ENCODE results near the gene CYFIP2. TPM values are rescaled to one million over a fixed set of nuclear protein-coding genes. Genes with fewer than 3 reads are reported as not detected.

CYFIP2 gene
- total RNA-seq, 4 donors from 2014 or later = 46.5 to 155 (median 57.2) TPM

DNA sequence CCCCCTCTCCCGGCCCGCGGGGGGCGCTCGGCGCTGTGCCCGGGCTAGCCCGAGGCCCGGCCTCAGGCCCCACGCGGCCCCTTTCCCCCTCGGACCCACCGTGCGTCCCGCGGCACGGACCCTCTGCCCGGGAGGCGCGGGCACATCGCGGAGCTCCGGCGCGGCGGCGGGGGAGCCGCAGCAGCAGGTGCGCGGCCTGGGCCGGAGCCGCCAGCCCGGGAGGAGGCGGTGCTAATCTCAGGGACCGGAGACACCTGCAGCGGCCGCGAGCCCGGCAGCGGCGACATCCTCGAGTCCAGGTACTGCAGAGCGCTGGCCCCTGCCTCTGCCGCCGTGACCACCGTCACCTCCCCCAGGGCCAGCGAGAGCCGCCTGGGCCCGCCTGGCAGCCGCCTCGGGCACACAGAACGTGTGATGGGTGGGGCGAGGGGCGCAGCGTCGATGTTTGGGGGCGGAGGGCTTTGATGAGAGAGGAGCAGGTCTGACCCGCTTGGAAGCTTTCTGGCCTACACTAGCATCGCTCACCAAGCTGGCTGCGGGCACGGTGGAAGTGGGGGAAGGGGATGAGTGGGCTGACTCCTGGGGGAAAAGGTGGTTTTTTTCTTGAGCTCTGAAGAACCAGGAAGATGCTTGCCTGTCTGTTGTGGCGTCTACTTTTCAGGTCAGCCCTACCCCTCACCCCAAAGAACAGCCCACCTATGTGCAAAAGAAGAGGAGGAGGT is 524 bp downstream of the CYFIP2 start:
- Histone ChIP-seq H3K36me3 (no peaks in the 10 kb centered on the region), H3K27ac (peak overlapping the region; percentile 75 to 99 (median 89)), H3K4me1 (peaks cover 0 to 31% (median 23%) of the 10 kb centered on the region in 4 donors), H3K27me3 (no peaks in the 10 kb centered on the region), H3K4me3 (peak overlapping the region; percentile 62 to 94 (median 92)), H3K9me3 (no peaks in the 10 kb centered on the region)
- TF ChIP-seq, protein P1, sequence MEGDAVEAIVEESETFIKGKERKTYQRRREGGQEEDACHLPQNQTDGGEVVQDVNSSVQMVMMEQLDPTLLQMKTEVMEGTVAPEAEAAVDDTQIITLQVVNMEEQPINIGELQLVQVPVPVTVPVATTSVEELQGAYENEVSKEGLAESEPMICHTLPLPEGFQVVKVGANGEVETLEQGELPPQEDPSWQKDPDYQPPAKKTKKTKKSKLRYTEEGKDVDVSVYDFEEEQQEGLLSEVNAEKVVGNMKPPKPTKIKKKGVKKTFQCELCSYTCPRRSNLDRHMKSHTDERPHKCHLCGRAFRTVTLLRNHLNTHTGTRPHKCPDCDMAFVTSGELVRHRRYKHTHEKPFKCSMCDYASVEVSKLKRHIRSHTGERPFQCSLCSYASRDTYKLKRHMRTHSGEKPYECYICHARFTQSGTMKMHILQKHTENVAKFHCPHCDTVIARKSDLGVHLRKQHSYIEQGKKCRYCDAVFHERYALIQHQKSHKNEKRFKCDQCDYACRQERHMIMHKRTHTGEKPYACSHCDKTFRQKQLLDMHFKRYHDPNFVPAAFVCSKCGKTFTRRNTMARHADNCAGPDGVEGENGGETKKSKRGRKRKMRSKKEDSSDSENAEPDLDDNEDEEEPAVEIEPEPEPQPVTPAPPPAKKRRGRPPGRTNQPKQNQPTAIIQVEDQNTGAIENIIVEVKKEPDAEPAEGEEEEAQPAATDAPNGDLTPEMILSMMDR (IDR thresholded peaks at IDR 0.05) = peak in 1 of 6 experiments; percentile 3
- TF ChIP-seq POLR2A (IDR thresholded peaks at IDR 0.05) = no peak
- peak; percentile 50 to 76 (median 75) for DNase-seq

DNA sequence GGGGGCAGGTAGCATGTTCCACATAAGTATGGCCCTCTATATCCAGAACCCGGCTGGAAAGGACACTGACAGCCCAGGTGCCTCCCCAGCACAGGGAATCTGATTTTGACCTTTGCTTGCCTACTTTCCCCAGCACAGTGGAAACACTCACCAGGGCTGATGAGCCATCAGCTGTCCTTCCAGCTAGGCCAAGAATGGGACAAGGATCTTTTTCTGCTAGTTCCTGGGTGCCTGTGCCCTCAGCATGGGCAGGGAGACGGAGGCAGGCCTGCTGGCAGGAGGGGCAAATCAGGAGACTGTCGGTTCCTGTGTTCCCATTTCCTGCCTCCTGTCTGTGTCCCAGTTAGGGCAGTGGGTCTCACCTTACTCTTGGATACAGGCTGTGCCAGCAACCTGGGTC is 1.1 kb downstream of the CYFIP2 start:
- no peaks in the 10 kb centered on the region for H3K27me3 ChIP-seq
- peaks cover 0 to 33% (median 24%) of the 10 kb centered on the region in 4 donors for H3K4me1 ChIP-seq
- H3K4me3 ChIP-seq = peak overlapping the region; percentile 62 to 94 (median 92)
- H3K27ac ChIP-seq = peak overlapping the region; percentile 75 to 99 (median 89)
- no peaks in the 10 kb centered on the region for H3K9me3 ChIP-seq
- no peaks in the 10 kb centered on the region for H3K36me3 ChIP-seq
- no peak for DNase-seq
- TF ChIP-seq POLR2A (IDR thresholded peaks at IDR 0.05) = no peak
- TF ChIP-seq, protein P1 (IDR thresholded peaks at IDR 0.05) = no peak

DNA sequence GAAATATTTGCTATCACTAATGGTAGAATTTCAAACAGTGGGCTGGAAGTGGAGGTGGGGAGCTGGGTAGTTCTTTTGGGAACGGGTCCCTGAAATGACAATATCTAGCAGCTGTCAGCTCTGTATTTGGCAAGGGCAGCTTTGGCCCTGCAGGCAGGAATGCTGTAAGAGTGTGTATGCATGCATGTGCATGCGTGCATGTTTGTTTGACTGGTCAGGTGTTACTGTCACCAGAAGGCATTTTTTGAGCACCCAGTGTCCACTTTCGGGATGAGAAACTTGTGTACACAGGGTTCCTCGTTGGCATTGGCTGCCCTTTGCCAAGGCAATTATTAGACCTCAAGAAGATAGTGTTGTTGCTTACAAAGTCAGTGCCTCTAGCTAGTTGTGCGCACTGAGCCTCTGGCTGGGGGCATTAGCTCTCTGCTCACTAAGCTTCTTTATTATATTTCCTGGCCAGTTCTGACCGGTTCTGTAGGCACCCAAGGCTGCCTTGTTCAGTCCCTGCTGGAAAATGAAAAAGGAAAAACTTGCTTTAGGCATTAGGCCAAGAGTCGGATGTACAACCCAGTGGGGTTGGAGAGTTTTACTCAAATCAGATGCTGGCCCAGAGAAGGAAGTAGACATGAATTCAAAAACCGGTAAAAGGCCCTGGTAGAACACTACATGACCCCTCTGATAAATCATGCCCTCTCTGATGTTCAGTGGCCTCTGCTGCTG is 2.0 kb downstream of the CYFIP2 start:
- Histone ChIP-seq H3K4me1 (peaks cover 0 to 41% (median 25%) of the 10 kb centered on the region in 4 donors), H3K27me3 (no peaks in the 10 kb centered on the region), H3K4me3 (peak overlapping the region in 1 of 4 donors; percentile 24), H3K27ac (peak overlapping the region in 3 of 4 donors; percentile 9 to 99 (median 29)), H3K36me3 (no peaks in the 10 kb centered on the region), H3K9me3 (no peaks in the 10 kb centered on the region)
- TF ChIP-seq, protein P1 (IDR thresholded peaks at IDR 0.05) = no peak
- no peak for TF ChIP-seq POLR2A (IDR thresholded peaks at IDR 0.05)
- DNase-seq = no peak

DNA sequence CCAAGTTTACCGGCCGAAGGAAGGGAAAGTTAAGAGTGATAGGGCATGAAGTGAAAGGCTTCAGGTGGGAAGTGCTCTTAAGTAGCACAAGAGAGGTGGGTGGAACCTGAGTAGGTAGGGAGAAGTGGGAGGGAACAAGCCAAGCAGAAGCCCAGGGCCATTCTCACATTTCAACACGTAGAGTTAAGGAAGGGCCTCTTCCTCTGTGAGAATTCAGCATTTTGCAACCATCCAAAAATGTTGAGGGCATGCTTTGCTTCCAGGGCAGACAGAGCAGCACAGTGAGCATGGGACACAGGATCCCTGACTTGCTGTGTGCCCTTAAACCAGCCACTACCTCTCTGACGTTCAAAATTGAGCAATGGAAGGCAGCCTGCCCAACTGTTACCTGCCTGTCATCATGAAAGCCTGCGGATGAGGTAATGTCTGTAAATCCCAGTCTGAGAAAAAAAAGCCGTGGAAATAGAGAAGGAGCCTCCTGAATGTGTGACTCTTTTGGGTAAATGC is 3.3 kb downstream of the CYFIP2 start:
- H3K27ac ChIP-seq = peak overlapping the region in 3 of 4 donors; percentile 28 to 99 (median 46)

DNA sequence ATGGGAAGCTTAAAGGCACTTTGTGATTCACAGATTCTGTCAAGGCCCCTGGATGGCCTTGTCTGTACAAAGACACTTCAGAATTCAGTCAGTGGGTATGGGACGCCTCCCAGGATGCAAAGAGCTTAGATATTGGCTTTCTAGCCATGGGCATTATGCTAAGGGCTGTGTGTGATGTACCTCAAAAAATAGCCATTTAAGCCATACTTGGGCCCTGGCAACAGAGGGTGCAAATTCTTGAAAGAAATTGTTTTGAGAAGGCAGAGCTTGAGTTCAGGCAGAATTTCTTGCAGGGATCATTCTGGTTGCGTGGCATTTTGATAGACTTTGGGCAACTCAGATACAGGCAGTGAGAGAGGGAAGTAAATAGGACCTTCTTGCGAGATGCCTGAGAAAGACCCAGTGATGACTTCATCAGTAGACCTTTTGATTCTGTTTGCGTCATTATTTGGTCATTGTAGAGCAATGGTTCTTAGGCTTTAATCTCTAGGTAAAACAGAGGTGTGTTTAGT is 3.9 kb downstream of the CYFIP2 start:
- TF ChIP-seq, protein P1 (IDR thresholded peaks at IDR 0.05) = no peak
- TF ChIP-seq POLR2A (IDR thresholded peaks at IDR 0.05) = no peak
- Histone ChIP-seq H3K27me3 (no peaks in the 10 kb centered on the region), H3K27ac (peak overlapping the region in 3 of 4 donors; percentile 28 to 99 (median 46)), H3K4me1 (peaks cover 0 to 46% (median 25%) of the 10 kb centered on the region in 4 donors), H3K36me3 (no peaks in the 10 kb centered on the region), H3K9me3 (no peaks in the 10 kb centered on the region), H3K4me3 (no peak overlapping the region)
- no peak for DNase-seq

More for the DNA sequence above, 3.3 kb downstream of the CYFIP2 start:
- peak in 2 of 3 donors; percentile 53 to 59 for DNase-seq
- Histone ChIP-seq H3K9me3 (no peaks in the 10 kb centered on the region), H3K27me3 (no peaks in the 10 kb centered on the region), H3K4me3 (no peak overlapping the region), H3K4me1 (peaks cover 0 to 46% (median 25%) of the 10 kb centered on the region in 4 donors), H3K36me3 (no peaks in the 10 kb centered on the region)
- TF ChIP-seq, protein P1 (IDR thresholded peaks at IDR 0.05) = no peak
- no peak for TF ChIP-seq POLR2A (IDR thresholded peaks at IDR 0.05)

Data from Peyer's patch (tissue), 4 donors.